ENCODE data around the gene ANKRD33. TPM values are rescaled to one million over a fixed set of nuclear protein-coding genes. Genes with fewer than 3 reads are reported as not detected.

ANKRD33 gene
- total RNA-seq, 3 donors from 2014 or later (not counting 1 experiment from before 2014, with no cell fraction given), result not detected

DNA sequence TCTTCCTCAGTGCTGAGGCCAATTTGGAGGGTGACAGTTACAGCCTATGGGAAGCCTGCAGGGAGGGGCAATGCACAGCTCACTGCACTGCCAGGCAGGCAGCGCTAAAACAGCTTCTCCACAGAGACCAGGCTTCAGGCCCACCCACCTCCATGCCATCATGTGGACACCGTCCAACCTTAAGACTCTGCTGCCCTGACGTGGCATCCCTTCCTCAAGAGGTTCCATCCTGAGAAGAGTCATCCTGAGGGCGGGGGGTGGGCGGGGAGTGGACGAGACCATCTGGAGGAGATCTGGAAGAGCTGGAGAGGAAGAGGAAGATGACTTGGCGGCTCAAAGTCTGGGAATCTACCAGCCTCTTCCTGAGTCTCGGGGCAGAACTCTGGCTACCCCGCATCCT is 11.0 kb downstream of the ANKRD33 start:
- TF ChIP-seq, protein P1, sequence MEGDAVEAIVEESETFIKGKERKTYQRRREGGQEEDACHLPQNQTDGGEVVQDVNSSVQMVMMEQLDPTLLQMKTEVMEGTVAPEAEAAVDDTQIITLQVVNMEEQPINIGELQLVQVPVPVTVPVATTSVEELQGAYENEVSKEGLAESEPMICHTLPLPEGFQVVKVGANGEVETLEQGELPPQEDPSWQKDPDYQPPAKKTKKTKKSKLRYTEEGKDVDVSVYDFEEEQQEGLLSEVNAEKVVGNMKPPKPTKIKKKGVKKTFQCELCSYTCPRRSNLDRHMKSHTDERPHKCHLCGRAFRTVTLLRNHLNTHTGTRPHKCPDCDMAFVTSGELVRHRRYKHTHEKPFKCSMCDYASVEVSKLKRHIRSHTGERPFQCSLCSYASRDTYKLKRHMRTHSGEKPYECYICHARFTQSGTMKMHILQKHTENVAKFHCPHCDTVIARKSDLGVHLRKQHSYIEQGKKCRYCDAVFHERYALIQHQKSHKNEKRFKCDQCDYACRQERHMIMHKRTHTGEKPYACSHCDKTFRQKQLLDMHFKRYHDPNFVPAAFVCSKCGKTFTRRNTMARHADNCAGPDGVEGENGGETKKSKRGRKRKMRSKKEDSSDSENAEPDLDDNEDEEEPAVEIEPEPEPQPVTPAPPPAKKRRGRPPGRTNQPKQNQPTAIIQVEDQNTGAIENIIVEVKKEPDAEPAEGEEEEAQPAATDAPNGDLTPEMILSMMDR (IDR thresholded peaks at IDR 0.05), result no peak
- Histone ChIP-seq H3K4me1 (ENCODE audit: control insufficient read depth, insufficient read depth, low read length) (no peaks in the 10 kb centered on the region), H3K36me3 (ENCODE audit: control insufficient read depth, insufficient read depth, low read length) (no peaks in the 10 kb centered on the region), H3K4me3 (ENCODE audit: low read length) (no peak overlapping the region), H3K9me3 (ENCODE audit: control insufficient read depth, insufficient read depth, low read length) (no peaks in the 10 kb centered on the region), H3K27me3 (ENCODE audit: control insufficient read depth, insufficient read depth, low read length) (no peaks in the 10 kb centered on the region), H3K27ac (ENCODE audit: low read length) (no peak overlapping the region)
- Mint-ChIP-seq H3K36me3 (no peaks in the 10 kb centered on the region), H3K4me1 (peaks cover 0 to 5% of the 10 kb centered on the region in 2 donors), H3K4me3 (no peak overlapping the region), H3K27ac (no peak overlapping the region), H3K9me3 (no peaks in the 10 kb centered on the region), H3K27me3 (ENCODE audit: low read depth in 2 of 2) (peaks cover 0 to 3% of the 10 kb centered on the region in 2 donors)
- no peak for DNase-seq
- WGBS (ENCODE audit: insufficient coverage), result 81% methylated on average over 9 of the region's 9 CpGs
- intact Hi-C loops (cut with micrococcal nuclease), result no loop called here
- ATAC-seq, result no peak

GRCh38 chr12:51900323-51900889 is 12.5 kb downstream of the ANKRD33 start:
- TF ChIP-seq, protein P1 (IDR thresholded peaks at IDR 0.05), result no peak
- H3K4me3 Mint-ChIP-seq, result no peak overlapping the region
- peaks cover 3 to 5% of the 10 kb centered on the region in 2 donors for H3K27me3 Mint-ChIP-seq (ENCODE audit: low read depth in 2 of 2)
- Histone ChIP-seq H3K36me3 (ENCODE audit: control insufficient read depth, insufficient read depth, low read length) (no peaks in the 10 kb centered on the region), H3K4me3 (ENCODE audit: low read length) (no peak overlapping the region), H3K27ac (ENCODE audit: low read length) (no peak overlapping the region), H3K4me1 (ENCODE audit: control insufficient read depth, insufficient read depth, low read length) (no peaks in the 10 kb centered on the region), H3K9me3 (ENCODE audit: control insufficient read depth, insufficient read depth, low read length) (no peaks in the 10 kb centered on the region), H3K27me3 (ENCODE audit: control insufficient read depth, insufficient read depth, low read length) (no peaks in the 10 kb centered on the region)
- no peak for DNase-seq
- intact Hi-C loops (cut with micrococcal nuclease), result no loop called here
- no peak for ATAC-seq
- no peaks in the 10 kb centered on the region for H3K36me3 Mint-ChIP-seq
- H3K9me3 Mint-ChIP-seq, result no peaks in the 10 kb centered on the region
- H3K4me1 Mint-ChIP-seq, result peaks cover 0 to 5% of the 10 kb centered on the region in 2 donors
- no peak overlapping the region for H3K27ac Mint-ChIP-seq
- WGBS (ENCODE audit: insufficient coverage), result 94% methylated on average over 43 of the region's 43 CpGs

GRCh38 chr12:51901121-51901817 is 13.4 kb downstream of the ANKRD33 start:
- WGBS (ENCODE audit: insufficient coverage), result 82% methylated on average over 9 of the region's 14 CpGs
- no peak overlapping the region for H3K27ac Mint-ChIP-seq

More at GRCh38 chr12:51901121-51901817, 13.4 kb downstream of the ANKRD33 start:
- ATAC-seq (no peak), DNase-seq (no peak)
- Histone ChIP-seq H3K9me3 (ENCODE audit: control insufficient read depth, insufficient read depth, low read length) (no peaks in the 10 kb centered on the region), H3K4me1 (ENCODE audit: control insufficient read depth, insufficient read depth, low read length) (no peaks in the 10 kb centered on the region), H3K36me3 (ENCODE audit: control insufficient read depth, insufficient read depth, low read length) (no peaks in the 10 kb centered on the region), H3K4me3 (ENCODE audit: low read length) (no peak overlapping the region), H3K27ac (ENCODE audit: low read length) (no peak overlapping the region), H3K27me3 (ENCODE audit: control insufficient read depth, insufficient read depth, low read length) (no peaks in the 10 kb centered on the region)
- H3K36me3 Mint-ChIP-seq, result no peaks in the 10 kb centered on the region
- peaks cover 7 to 13% of the 10 kb centered on the region in 2 donors for H3K27me3 Mint-ChIP-seq (ENCODE audit: low read depth in 2 of 2)
- peaks cover 0 to 3% of the 10 kb centered on the region in 2 donors for H3K4me1 Mint-ChIP-seq
- intact Hi-C loops (cut with micrococcal nuclease), result no loop called here
- TF ChIP-seq, protein P1 (IDR thresholded peaks at IDR 0.05), result no peak
- H3K9me3 Mint-ChIP-seq, result no peaks in the 10 kb centered on the region
- no peak overlapping the region for H3K4me3 Mint-ChIP-seq

Data from natural killer cell (primary cell).